CD14-positive monocyte (primary cell): Measurements from ENCODE around the gene HMX2. TPM values are rescaled to one million over a fixed set of nuclear protein-coding genes. Genes with fewer than 3 reads are reported as not detected.
A peak's percentile ranks its signal among the peaks of the same experiment; 100 is the strongest.

Experiments used
- DNase-seq, 3 donors: peaks; one replicate each; pipeline ENCODE4 v3.0.0-alpha.2; 2011 to 2022
- H2AFZ ChIP-seq: 2 replicates; pipeline ENCODE4 v1.6.0; 2012; ENCODE audit warnings: mild to moderate bottlenecking, low read depth, low read length, inconsistent platforms; ENCODE audit not compliant: insufficient read depth, poor library complexity, severe bottlenecking
- H3K27ac ChIP-seq, 2 donors: 1 replicate in 1 of 2; 2 replicates in 1 of 2; pipeline ENCODE4 v1.5.1; 2012 to 2013; ENCODE audit warnings: low read length in 2 of 2, control low read depth in 1 of 2, inconsistent platforms in 1 of 2, low read depth in 1 of 2, mild to moderate bottlenecking in 1 of 2
- H3K27me3 ChIP-seq, 2 donors: one replicate each; pipeline versions ENCODE4 v1.6.0 to v1.6.1; 2011 to 2013; ENCODE audit warnings: low read length in 2 of 2; ENCODE audit not compliant: control insufficient read depth in 2 of 2, insufficient read depth in 2 of 2
- H3K36me3 ChIP-seq, 2 donors: replicated peaks in 1 of 2; 1 replicate in 1 of 2; 2 replicates in 1 of 2; pipeline versions ENCODE4 v1.5.1 to v1.6.1; 2012 to 2013; ENCODE audit warnings: low read length in 2 of 2, control low read depth in 1 of 2, inconsistent platforms in 1 of 2, mild to moderate bottlenecking in 1 of 2; ENCODE audit not compliant: insufficient read depth in 2 of 2, control insufficient read depth in 1 of 2
- H3K4me1 ChIP-seq, 2 donors: 1 replicate in 1 of 2; 2 replicates in 1 of 2; pipeline versions ENCODE4 v1.5.1 to v1.6.1; 2012 to 2013; ENCODE audit warnings: low read length in 2 of 2, control low read depth in 1 of 2, inconsistent platforms in 1 of 2, mild to moderate bottlenecking in 1 of 2, moderate library complexity in 1 of 2; ENCODE audit not compliant: insufficient read depth in 2 of 2, control insufficient read depth in 1 of 2
- H3K4me2 ChIP-seq: replicated peaks from 2 replicates; pipeline ENCODE3; 2012; ENCODE audit warnings: low read length, moderate library complexity, mild to moderate bottlenecking; ENCODE audit not compliant: poor library complexity, severe bottlenecking; ENCODE audit errors: extremely low read depth
- H3K4me3 ChIP-seq, 3 experiments: fragments of 200-600 bp in 1 of 3; sonication (generic) in 1 of 3; replicated peaks in 1 of 3; 1 replicate in 2 of 3; 2 replicates in 1 of 3; pipeline ENCODE4 v1.5.1; 2011 to 2013; ENCODE audit warnings: low read length in 3 of 3, mild to moderate bottlenecking in 3 of 3, control low read depth in 2 of 3, low read depth in 2 of 3, inconsistent platforms in 1 of 3, moderate library complexity in 1 of 3
- H3K79me2 ChIP-seq: 2 replicates; pipeline ENCODE4 v1.6.0; 2012; ENCODE audit warnings: mild to moderate bottlenecking, control low read depth, inconsistent platforms, low read length, moderate library complexity; ENCODE audit not compliant: insufficient read depth
- H3K9ac ChIP-seq: 2 replicates; pipeline ENCODE4 v1.6.0; 2017; ENCODE audit warnings: low read length, mild to moderate bottlenecking; ENCODE audit not compliant: insufficient read depth, poor library complexity, severe bottlenecking
- H3K9me3 ChIP-seq, 2 donors: replicated peaks in 1 of 2; 1 replicate in 1 of 2; 2 replicates in 1 of 2; pipeline versions ENCODE4 v1.5.1 to v1.6.1; 2012 to 2013; ENCODE audit warnings: low read length in 2 of 2, control low read depth in 1 of 2; ENCODE audit not compliant: control insufficient read depth in 1 of 2, insufficient read depth in 1 of 2
- H4K20me1 ChIP-seq: 2 replicates; pipeline ENCODE4 v1.6.0; 2012; ENCODE audit warnings: mild to moderate bottlenecking, low read length, control low read depth, moderate library complexity; ENCODE audit not compliant: insufficient read depth
- H3K27ac Mint-ChIP-seq, 7 donors: one replicate each; pipeline ENCODE4 v1.8.0; 2020; ENCODE audit warnings: mild to moderate bottlenecking in 7 of 7, mixed read lengths in 7 of 7, moderate library complexity in 6 of 7, inconsistent platforms in 2 of 7
- H3K27me3 Mint-ChIP-seq, 3 donors: one replicate each; pipeline ENCODE4 v1.8.0; 2021 to 2022; ENCODE audit warnings: low read depth in 3 of 3, mild to moderate bottlenecking in 3 of 3, mixed read lengths in 3 of 3, moderate library complexity in 3 of 3, inconsistent platforms in 1 of 3
- H3K36me3 Mint-ChIP-seq, 2 donors: one replicate each; pipeline ENCODE4 v1.8.0; 2020; ENCODE audit warnings: mixed read lengths in 2 of 2, inconsistent platforms in 1 of 2, mild to moderate bottlenecking in 1 of 2
- H3K4me1 Mint-ChIP-seq: one replicate; pipeline ENCODE4 v1.8.0; 2020; ENCODE audit warnings: mild to moderate bottlenecking, mixed read lengths
- H3K4me3 Mint-ChIP-seq, 2 donors: one replicate each; pipeline ENCODE4 v1.8.0; 2020; ENCODE audit warnings: mild to moderate bottlenecking in 2 of 2, mixed read lengths in 2 of 2, moderate library complexity in 1 of 2
- H3K9me3 Mint-ChIP-seq, 7 donors: one replicate each; pipeline ENCODE4 v1.8.0; 2020 to 2022; ENCODE audit warnings: mixed read lengths in 7 of 7, mild to moderate bottlenecking in 6 of 7, moderate library complexity in 6 of 7, inconsistent platforms in 2 of 7
- WGBS: methylation state at CpG from one replicate; pipeline ENCODE4 v1.1.5; 2013; ENCODE audit warnings: missing lambda C conversion rate; ENCODE audit not compliant: insufficient coverage; 5-methylcytosine and 5-hydroxymethylcytosine counted together
- intact Hi-C, 2 donors: fragments of 100-400 bp; cut with micrococcal nuclease; formaldehyde crosslinking; loops; one replicate each; pipeline versions ENCODE4 v1.15.0 to v1.15.1; 2023
- polyA plus RNA-seq, 3 donors: library from polyadenylated mRNA; depleted of rRNA in 1 of 3; unstranded in 2 of 3; stranded (reverse) in 1 of 3; fragments of 300-500 nt in 2 of 3; fragments of >200 nt in 1 of 3; fragmentation: Illumina TruSeq in 2 of 3; gene quantifications; 1 replicate in 2 of 3; 2 replicates in 1 of 3; pipeline ENCODE4 v1.2.3, GENCODE V29; 2012 to 2021
- TF ChIP-seq, protein P1 (sequence below): fragments of 200-600 bp; IDR thresholded peaks from one replicate; pipeline ENCODE4 v1.8.0; 2022; ENCODE audit warnings: antibody characterized with exemption, mild to moderate bottlenecking

The HMX2 gene
- polyA plus RNA-seq, 3 donors, result not detected

- H3K4me3 Mint-ChIP-seq, result peak overlapping the region; percentile 92 to 99
- TF ChIP-seq, protein P1, sequence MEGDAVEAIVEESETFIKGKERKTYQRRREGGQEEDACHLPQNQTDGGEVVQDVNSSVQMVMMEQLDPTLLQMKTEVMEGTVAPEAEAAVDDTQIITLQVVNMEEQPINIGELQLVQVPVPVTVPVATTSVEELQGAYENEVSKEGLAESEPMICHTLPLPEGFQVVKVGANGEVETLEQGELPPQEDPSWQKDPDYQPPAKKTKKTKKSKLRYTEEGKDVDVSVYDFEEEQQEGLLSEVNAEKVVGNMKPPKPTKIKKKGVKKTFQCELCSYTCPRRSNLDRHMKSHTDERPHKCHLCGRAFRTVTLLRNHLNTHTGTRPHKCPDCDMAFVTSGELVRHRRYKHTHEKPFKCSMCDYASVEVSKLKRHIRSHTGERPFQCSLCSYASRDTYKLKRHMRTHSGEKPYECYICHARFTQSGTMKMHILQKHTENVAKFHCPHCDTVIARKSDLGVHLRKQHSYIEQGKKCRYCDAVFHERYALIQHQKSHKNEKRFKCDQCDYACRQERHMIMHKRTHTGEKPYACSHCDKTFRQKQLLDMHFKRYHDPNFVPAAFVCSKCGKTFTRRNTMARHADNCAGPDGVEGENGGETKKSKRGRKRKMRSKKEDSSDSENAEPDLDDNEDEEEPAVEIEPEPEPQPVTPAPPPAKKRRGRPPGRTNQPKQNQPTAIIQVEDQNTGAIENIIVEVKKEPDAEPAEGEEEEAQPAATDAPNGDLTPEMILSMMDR, result no peak
- peaks cover 27 to 36% of the 10 kb centered on the region in 2 donors for H3K36me3 Mint-ChIP-seq
- H3K27me3 Mint-ChIP-seq, result peaks cover 47 to 50% (median 49%) of the 10 kb centered on the region in 3 donors
- H3K79me2 ChIP-seq, result peaks cover 43% of the 10 kb centered on the region
- H3K36me3 ChIP-seq, result peaks cover 20 to 28% of the 10 kb centered on the region in 2 donors
- DNase-seq, result no peak
- H3K27ac ChIP-seq, result no peak overlapping the region
- 25% methylated on average over 4 of the region's 9 CpGs for WGBS
- peaks cover 3 to 35% of the 10 kb centered on the region in 2 donors for H3K9me3 ChIP-seq
- peak overlapping the region in 1 of 3 experiments; percentile 97 for H3K4me3 ChIP-seq
- H3K4me2 ChIP-seq, result peak overlapping the region; percentile 41
- no peak overlapping the region for H3K9ac ChIP-seq
- intact Hi-C loops, result loop anchor here (2.0 to 10.0 kb wide), 8 partner anchors 145 to 2001 kb away; partner anchors contain the start of genes ACADSB (in 2 of the 2), IKZF5 (in 2 of the 2), ABRAXAS2 (in 1 of the 2) and C10orf88 (in 1 of the 2)
- H4K20me1 ChIP-seq, result peaks cover 34% of the 10 kb centered on the region
- no peak overlapping the region for H3K27ac Mint-ChIP-seq
- no peak overlapping the region for H2AFZ ChIP-seq
- H3K4me1 ChIP-seq, result peaks cover 34 to 45% of the 10 kb centered on the region in 2 donors
- peaks cover 0 to 15% (median 8%) of the 10 kb centered on the region in 7 donors for H3K9me3 Mint-ChIP-seq
- peaks cover 40 to 51% of the 10 kb centered on the region in 2 donors for H3K27me3 ChIP-seq
- H3K4me1 Mint-ChIP-seq, result peaks cover 60% of the 10 kb centered on the region
These were observed 5.7 kb downstream of the HMX2 start for GRCh38 chr10:123153486-123154091.

DNA sequence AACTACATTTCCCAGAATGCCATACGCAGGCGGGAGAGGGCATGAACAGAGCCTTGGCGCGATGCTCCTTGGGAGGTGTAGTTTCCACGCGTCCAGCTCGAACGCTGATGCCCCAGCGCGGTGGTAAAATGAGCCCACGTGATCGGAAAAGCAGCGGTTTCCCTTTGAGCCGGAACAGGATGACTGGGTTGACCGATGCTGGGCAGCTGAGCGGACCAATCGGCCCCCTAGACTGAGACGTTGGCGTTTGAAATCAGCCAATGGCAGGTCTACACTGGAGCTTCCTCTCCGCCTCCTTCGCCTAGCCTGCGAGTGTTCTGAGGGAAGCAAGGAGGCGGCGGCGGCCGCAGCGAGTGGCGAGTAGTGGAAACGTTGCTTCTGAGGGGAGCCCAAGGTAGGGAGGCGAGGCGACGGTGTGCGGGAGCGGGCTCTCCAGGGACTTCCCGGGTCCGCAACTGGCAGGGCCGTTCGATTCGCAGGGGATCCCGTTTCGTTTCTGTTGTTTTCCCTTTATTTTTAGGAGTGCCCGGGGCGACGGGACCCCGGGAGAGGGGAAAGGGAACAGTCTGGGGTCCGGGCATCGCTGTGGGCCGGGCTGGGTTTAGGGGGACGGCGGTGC is 6.3 kb downstream of the HMX2 start, which contains the start of gene BUB3:
Gene BUB3 (plus strand): TSS at position 311 of the 619 bp plus-strand sequence. CDS start 516 bp downstream, outside the sequence.
- TF ChIP-seq, protein P1, result no peak
- peak within 1 kb of the TSS; percentile 87 to 95 (median 93) for H3K27ac Mint-ChIP-seq
- Histone ChIP-seq H3K4me3 (peak within 1 kb of the TSS; percentile 81 to 97 (median 90)), H2AFZ (peak within 1 kb of the TSS; percentile 95), H3K27ac (peak within 1 kb of the TSS; percentile 46 to 86), H3K9me3 (peaks cover 3 to 29% of the 10 kb centered on the region in 2 donors), H3K4me2 (peak within 1 kb of the TSS; percentile 91), H3K9ac (peak within 1 kb of the TSS; percentile 86), H3K4me1 (peaks cover 31 to 44% of the 10 kb centered on the region in 2 donors), H3K27me3 (peaks cover 34 to 45% of the 10 kb centered on the region in 2 donors), H3K36me3 (peaks cover 20 to 34% of the 10 kb centered on the region in 2 donors), H4K20me1 (peaks cover 37% of the 10 kb centered on the region), H3K79me2 (peaks cover 50% of the 10 kb centered on the region)
- intact Hi-C loops, result loop anchor here (2.0 to 10.0 kb wide), 8 partner anchors 145 to 2001 kb away; partner anchors contain the start of genes ACADSB (in 2 of the 2), IKZF5 (in 2 of the 2), ABRAXAS2 (in 1 of the 2) and C10orf88 (in 1 of the 2)
- peaks cover 26 to 41% of the 10 kb centered on the region in 2 donors for H3K36me3 Mint-ChIP-seq
- peak; percentile 99 to 100 (median 99) for DNase-seq
- H3K4me3 Mint-ChIP-seq, result peak within 1 kb of the TSS; percentile 96 to 99
- peaks cover 54% of the 10 kb centered on the region for H3K4me1 Mint-ChIP-seq
- 0% methylated on average over 46 of the region's 50 CpGs for WGBS
- peaks cover 41 to 44% (median 43%) of the 10 kb centered on the region in 3 donors for H3K27me3 Mint-ChIP-seq
- H3K9me3 Mint-ChIP-seq, result peaks cover 0 to 15% (median 5%) of the 10 kb centered on the region in 7 donors
